ENCODE measurements around the gene ARFIP1. TPM values are rescaled to one million over a fixed set of nuclear protein-coding genes. Genes with fewer than 3 reads are reported as not detected.
A peak's percentile ranks its signal among the peaks of the same experiment; 100 is the strongest.

Gene ARFIP1
- total RNA-seq, 1 experiment from 2014 or later, result 26.7 TPM

DNA sequence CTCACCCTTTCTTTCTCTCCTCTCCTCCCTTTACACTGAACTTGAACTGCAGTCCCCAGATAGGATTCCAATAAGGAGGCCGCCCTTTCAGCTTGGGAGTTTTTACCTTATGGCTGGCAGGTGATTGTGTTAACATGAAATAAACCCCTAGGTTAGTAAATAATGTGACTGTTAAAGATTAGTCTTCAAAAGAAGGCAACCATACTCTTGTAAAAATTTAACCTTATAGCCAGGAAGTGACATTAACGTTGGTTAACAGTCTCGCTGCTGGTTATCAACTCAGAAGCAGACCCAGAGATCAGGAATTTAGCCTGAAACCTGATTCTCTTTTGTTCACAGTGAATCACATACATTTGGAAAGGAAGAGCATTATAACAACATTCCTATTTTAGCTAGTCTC lies 171.6 kb downstream of the ARFIP1 start:
- no peaks in the 10 kb centered on the region for H3K4me1 Mint-ChIP-seq (ENCODE audit: insufficient read depth, unreplicated experiment)
- no peak for DNase-seq (ENCODE audit: unreplicated experiment)
- H3K27me3 Mint-ChIP-seq (ENCODE audit: insufficient read depth, unreplicated experiment), result no peaks in the 10 kb centered on the region
- peaks cover 15% of the 10 kb centered on the region for H3K36me3 Mint-ChIP-seq (ENCODE audit: insufficient read depth, unreplicated experiment)
- POLR2A ChIA-PET, result no interaction called here
- H3K27ac Mint-ChIP-seq (ENCODE audit: low read depth, unreplicated experiment), result no peak overlapping the region
- TF ChIP-seq, protein P1, sequence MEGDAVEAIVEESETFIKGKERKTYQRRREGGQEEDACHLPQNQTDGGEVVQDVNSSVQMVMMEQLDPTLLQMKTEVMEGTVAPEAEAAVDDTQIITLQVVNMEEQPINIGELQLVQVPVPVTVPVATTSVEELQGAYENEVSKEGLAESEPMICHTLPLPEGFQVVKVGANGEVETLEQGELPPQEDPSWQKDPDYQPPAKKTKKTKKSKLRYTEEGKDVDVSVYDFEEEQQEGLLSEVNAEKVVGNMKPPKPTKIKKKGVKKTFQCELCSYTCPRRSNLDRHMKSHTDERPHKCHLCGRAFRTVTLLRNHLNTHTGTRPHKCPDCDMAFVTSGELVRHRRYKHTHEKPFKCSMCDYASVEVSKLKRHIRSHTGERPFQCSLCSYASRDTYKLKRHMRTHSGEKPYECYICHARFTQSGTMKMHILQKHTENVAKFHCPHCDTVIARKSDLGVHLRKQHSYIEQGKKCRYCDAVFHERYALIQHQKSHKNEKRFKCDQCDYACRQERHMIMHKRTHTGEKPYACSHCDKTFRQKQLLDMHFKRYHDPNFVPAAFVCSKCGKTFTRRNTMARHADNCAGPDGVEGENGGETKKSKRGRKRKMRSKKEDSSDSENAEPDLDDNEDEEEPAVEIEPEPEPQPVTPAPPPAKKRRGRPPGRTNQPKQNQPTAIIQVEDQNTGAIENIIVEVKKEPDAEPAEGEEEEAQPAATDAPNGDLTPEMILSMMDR (IDR thresholded peaks at IDR 0.05; ENCODE audit: unreplicated experiment), result no peak
- H3K4me3 Mint-ChIP-seq (ENCODE audit: unreplicated experiment), result no peak overlapping the region
- CTCF ChIA-PET, result no interaction called here
- no TSS peak for BruUV-seq (replicated peaks)
- H3K9me3 Mint-ChIP-seq (ENCODE audit: unreplicated experiment), result no peaks in the 10 kb centered on the region
- intact Hi-C loops (cut with micrococcal nuclease), result no loop called here

DNA sequence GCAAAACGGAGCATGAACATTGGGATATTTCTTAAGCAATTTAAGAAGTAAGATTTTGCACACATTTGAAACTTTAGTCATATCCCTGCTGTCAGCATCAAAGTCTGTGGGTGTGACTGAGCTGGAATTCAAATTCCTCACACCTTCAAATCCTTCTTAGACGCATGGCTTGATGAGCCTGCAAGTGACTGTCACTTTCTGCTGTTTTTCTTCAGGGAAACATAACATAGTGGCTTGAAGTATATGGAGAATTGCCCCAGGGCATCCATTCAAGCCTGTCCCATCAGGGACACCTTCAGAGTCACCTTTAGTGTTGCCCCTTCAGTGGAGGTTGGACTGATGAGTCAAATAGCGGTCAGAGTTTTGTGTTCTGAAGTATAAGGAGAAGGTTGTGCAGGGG lies 173.8 kb downstream of the ARFIP1 start:
- ChIA-PET CTCF (no interaction called here), POLR2A (interaction anchor here (0.7 kb wide), 1 partner anchor 174 kb away, joined by 3 read pairs; no protein-coding TSS in a partner anchor)
- no peaks in the 10 kb centered on the region for H3K27me3 Mint-ChIP-seq (ENCODE audit: insufficient read depth, unreplicated experiment)
- no peaks in the 10 kb centered on the region for H3K4me1 Mint-ChIP-seq (ENCODE audit: insufficient read depth, unreplicated experiment)
- no peak for DNase-seq (ENCODE audit: unreplicated experiment)
- peak overlapping the region; percentile 50 for H3K27ac Mint-ChIP-seq (ENCODE audit: low read depth, unreplicated experiment)
- intact Hi-C loops (cut with micrococcal nuclease), result no loop called here
- no TSS peak for BruUV-seq (replicated peaks)
- no peak overlapping the region for H3K4me3 Mint-ChIP-seq (ENCODE audit: unreplicated experiment)
- no peaks in the 10 kb centered on the region for H3K9me3 Mint-ChIP-seq (ENCODE audit: unreplicated experiment)
- TF ChIP-seq, protein P1 (IDR thresholded peaks at IDR 0.05; ENCODE audit: unreplicated experiment), result no peak
- peaks cover 7% of the 10 kb centered on the region for H3K36me3 Mint-ChIP-seq (ENCODE audit: insufficient read depth, unreplicated experiment)

DNA sequence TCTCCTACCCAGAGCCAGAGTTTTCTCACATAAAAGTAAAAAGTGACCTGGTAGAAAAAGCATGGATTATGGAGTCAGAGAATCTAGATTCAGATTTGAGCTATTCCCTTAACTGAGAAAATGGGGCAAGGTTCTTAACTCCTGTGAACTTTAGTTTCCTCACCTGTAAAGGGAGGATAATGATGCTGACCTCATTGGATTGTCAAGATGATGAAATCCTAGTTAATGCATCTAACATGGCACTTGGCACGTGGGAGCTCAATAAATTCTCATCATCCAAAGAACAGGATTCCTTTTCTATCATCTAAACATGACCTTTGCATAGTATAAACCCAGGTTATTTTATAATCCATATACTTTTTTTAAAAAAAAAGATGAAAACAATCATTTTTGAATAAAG lies 175.0 kb downstream of the ARFIP1 start:
- Mint-ChIP-seq H3K4me1 (ENCODE audit: insufficient read depth, unreplicated experiment) (no peaks in the 10 kb centered on the region), H3K9me3 (ENCODE audit: unreplicated experiment) (no peaks in the 10 kb centered on the region), H3K4me3 (ENCODE audit: unreplicated experiment) (no peak overlapping the region), H3K27me3 (ENCODE audit: insufficient read depth, unreplicated experiment) (no peaks in the 10 kb centered on the region), H3K36me3 (ENCODE audit: insufficient read depth, unreplicated experiment) (peaks cover 7% of the 10 kb centered on the region), H3K27ac (ENCODE audit: low read depth, unreplicated experiment) (peak overlapping the region; percentile 50)
- TF ChIP-seq, protein P1 (IDR thresholded peaks at IDR 0.05; ENCODE audit: unreplicated experiment), result no peak
- no peak for DNase-seq (ENCODE audit: unreplicated experiment)
- intact Hi-C loops (cut with micrococcal nuclease), result no loop called here
- ChIA-PET POLR2A (interaction anchor here (1.8 kb wide), 1 partner anchor 20 kb away, joined by 3 read pairs; no protein-coding TSS in a partner anchor), CTCF (interaction anchor here (0.7 to 1.2 kb wide), 5 partner anchors 17 to 173 kb away, joined by 3 to 5 read pairs (median 3); no protein-coding TSS in a partner anchor)
- BruUV-seq (replicated peaks), result no TSS peak

DNA sequence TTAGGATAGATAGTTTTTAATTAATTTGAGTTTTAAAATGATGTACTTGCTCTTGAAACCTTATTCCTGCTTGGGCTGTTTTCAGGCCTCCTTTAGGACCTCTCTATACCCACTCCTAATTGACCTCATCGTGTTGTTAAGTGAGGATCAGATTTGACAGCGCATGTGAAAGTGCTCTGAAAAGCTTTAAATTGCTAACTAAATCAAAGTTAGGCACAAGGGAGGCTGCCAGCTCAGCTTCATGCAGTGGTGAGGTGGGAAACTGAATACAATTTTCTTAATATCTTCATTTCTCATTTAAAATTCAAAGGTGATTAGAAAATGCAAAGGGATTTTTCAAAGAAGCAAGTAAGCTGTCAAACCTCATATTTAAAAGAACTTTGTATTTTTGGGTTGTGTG lies 176.4 kb downstream of the ARFIP1 start:
- H3K4me3 Mint-ChIP-seq (ENCODE audit: unreplicated experiment), result no peak overlapping the region
- no peak overlapping the region for H3K27ac Mint-ChIP-seq (ENCODE audit: low read depth, unreplicated experiment)
- intact Hi-C loops (cut with micrococcal nuclease), result no loop called here
- TF ChIP-seq, protein P1 (IDR thresholded peaks at IDR 0.05; ENCODE audit: unreplicated experiment), result no peak
- no TSS peak for BruUV-seq (replicated peaks)
- no peak for DNase-seq (ENCODE audit: unreplicated experiment)
- no peaks in the 10 kb centered on the region for H3K4me1 Mint-ChIP-seq (ENCODE audit: insufficient read depth, unreplicated experiment)
- POLR2A ChIA-PET, result interaction anchor here (0.6 to 1.8 kb wide), 3 partner anchors 13 to 30 kb away, joined by 3 read pairs; no protein-coding TSS in a partner anchor
- CTCF ChIA-PET, result no interaction called here
- no peaks in the 10 kb centered on the region for H3K27me3 Mint-ChIP-seq (ENCODE audit: insufficient read depth, unreplicated experiment)
- H3K9me3 Mint-ChIP-seq (ENCODE audit: unreplicated experiment), result no peaks in the 10 kb centered on the region
- H3K36me3 Mint-ChIP-seq (ENCODE audit: insufficient read depth, unreplicated experiment), result peaks cover 7% of the 10 kb centered on the region
